HL-60 (cell line): ENCODE results near the gene APOA5.

ENCODE experiments used
- DNase-seq, 2 experiments: peaks; one replicate each; pipeline ENCODE4 v3.0.0-alpha.2; 2010 to 2020; ENCODE audit warnings: low read depth in 1 of 2, low spot score in 1 of 2
- H3K27ac ChIP-seq: fragments of 250-450 bp; sonication (Bioruptor Pico); replicated peaks from 2 replicates; pipeline ENCODE4 v1.5.1; 2020; ENCODE audit warnings: mild to moderate bottlenecking, moderate library complexity
- H3K27me3 ChIP-seq: fragments of 250-450 bp; sonication (Bioruptor Pico); 2 replicates; pipeline ENCODE4 v1.5.1; 2021; ENCODE audit warnings: mild to moderate bottlenecking, moderate library complexity; ENCODE audit not compliant: insufficient read depth, poor library complexity, severe bottlenecking
- H3K4me3 ChIP-seq: replicated peaks from 2 replicates; pipeline ENCODE4 v1.5.1; 2011; ENCODE audit warnings: mild to moderate bottlenecking, control low read depth, low read length; ENCODE audit not compliant: insufficient read depth
- GABPA ChIP-seq: IDR thresholded peaks from 2 replicates; pipeline ENCODE4 v1.6.1; 2012; ENCODE audit warnings: low read depth
- POLR2AphosphoS5 ChIP-seq: IDR thresholded peaks from 2 replicates; pipeline ENCODE4 v1.6.1; 2012; ENCODE audit warnings: low read depth
- SPI1 ChIP-seq: IDR thresholded peaks from 2 replicates; pipeline ENCODE4 v1.6.1; 2012; ENCODE audit warnings: low read depth, mild to moderate bottlenecking, borderline replicate concordance
- TF ChIP-seq, protein P1 (sequence below): IDR thresholded peaks from 2 replicates; pipeline ENCODE4 v1.6.1; 2012; ENCODE audit warnings: low read depth; ENCODE audit not compliant: insufficient replicate concordance
- TF ChIP-seq, protein P2 (sequence below): IDR thresholded peaks from one replicate; pipeline ENCODE4 v1.5.1; 2011; ENCODE audit warnings: low read length, control low read depth, inconsistent platforms; ENCODE audit not compliant: insufficient read depth

Gene APOA5

DNA sequence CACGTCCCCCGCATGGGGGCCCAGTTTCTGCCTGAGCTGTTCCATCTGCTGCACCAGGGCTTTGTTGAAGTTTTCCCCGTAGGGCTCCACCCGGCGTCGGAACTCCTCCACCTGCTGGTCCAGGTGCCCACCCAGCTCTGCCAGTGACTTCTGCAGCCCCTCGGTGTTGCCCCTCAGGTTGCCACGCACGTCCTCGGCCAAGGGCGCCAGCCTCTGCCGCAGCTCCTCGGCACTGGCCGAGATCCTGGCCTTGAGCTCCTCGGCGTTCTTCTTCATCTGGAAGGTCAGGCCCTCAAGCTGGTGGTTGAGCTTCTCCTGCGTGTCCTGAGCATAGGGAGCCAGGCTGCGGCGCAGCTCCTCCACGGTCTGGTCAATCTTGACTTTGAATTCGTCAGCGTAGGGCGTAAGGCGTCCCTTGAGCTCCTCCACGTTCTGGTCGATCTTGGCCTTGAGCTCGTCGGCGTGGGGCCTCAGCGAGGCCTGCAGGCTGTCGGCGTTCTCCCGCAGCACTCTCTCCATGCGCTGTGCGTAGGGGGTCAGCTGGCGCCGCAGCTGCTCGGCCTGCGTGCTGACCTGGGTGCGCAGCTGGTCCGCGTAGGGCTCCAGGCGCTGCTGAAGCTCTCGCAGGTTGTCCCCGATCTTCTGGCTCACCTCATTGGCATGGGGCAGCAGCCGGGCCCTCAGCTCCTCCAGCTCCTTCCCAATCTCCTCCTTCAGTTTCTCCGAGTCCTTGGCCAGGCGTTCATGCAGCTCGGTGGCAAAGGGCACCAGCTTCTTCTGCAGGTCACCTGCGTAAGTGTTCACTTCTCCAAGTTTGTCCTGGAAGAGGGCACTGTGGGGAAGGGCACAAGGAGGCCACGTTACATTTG, 29.6 kb upstream of the APOA5 start:
- Histone ChIP-seq H3K27me3 (no peaks in the 10 kb centered on the region), H3K27ac (no peak overlapping the region), H3K4me3 (no peak overlapping the region)
- DNase-seq: no peak
- TF ChIP-seq, protein P1, sequence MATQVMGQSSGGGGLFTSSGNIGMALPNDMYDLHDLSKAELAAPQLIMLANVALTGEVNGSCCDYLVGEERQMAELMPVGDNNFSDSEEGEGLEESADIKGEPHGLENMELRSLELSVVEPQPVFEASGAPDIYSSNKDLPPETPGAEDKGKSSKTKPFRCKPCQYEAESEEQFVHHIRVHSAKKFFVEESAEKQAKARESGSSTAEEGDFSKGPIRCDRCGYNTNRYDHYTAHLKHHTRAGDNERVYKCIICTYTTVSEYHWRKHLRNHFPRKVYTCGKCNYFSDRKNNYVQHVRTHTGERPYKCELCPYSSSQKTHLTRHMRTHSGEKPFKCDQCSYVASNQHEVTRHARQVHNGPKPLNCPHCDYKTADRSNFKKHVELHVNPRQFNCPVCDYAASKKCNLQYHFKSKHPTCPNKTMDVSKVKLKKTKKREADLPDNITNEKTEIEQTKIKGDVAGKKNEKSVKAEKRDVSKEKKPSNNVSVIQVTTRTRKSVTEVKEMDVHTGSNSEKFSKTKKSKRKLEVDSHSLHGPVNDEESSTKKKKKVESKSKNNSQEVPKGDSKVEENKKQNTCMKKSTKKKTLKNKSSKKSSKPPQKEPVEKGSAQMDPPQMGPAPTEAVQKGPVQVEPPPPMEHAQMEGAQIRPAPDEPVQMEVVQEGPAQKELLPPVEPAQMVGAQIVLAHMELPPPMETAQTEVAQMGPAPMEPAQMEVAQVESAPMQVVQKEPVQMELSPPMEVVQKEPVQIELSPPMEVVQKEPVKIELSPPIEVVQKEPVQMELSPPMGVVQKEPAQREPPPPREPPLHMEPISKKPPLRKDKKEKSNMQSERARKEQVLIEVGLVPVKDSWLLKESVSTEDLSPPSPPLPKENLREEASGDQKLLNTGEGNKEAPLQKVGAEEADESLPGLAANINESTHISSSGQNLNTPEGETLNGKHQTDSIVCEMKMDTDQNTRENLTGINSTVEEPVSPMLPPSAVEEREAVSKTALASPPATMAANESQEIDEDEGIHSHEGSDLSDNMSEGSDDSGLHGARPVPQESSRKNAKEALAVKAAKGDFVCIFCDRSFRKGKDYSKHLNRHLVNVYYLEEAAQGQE: no peak
- no peak for TF ChIP-seq SPI1
- TF ChIP-seq, protein P2, sequence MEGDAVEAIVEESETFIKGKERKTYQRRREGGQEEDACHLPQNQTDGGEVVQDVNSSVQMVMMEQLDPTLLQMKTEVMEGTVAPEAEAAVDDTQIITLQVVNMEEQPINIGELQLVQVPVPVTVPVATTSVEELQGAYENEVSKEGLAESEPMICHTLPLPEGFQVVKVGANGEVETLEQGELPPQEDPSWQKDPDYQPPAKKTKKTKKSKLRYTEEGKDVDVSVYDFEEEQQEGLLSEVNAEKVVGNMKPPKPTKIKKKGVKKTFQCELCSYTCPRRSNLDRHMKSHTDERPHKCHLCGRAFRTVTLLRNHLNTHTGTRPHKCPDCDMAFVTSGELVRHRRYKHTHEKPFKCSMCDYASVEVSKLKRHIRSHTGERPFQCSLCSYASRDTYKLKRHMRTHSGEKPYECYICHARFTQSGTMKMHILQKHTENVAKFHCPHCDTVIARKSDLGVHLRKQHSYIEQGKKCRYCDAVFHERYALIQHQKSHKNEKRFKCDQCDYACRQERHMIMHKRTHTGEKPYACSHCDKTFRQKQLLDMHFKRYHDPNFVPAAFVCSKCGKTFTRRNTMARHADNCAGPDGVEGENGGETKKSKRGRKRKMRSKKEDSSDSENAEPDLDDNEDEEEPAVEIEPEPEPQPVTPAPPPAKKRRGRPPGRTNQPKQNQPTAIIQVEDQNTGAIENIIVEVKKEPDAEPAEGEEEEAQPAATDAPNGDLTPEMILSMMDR: no peak
- TF ChIP-seq POLR2AphosphoS5: no peak
- TF ChIP-seq GABPA: no peak

DNA sequence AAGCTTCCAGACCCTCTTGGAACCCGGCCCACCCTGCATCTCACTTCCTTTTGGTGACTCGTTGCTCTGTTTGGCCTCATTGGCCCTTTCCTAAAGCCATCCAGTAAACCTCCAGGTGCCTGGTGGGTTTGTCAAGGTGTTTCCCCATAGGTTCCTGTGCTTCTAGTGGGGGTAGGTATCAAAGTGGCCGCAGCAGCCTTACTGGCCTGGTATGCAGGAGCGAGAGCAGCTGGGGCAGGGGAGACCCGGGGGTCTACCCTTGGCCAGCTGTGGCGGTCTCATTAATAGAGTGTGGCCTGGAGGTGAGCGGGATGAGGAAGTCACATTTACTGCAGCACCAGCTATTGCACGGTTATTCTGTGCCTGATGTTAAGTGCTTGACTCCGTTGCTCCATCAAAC, 27.4 kb upstream of the APOA5 start:
- H3K27ac ChIP-seq: no peak overlapping the region
- TF ChIP-seq, protein P2: no peak
- TF ChIP-seq, protein P1: no peak
- no peak for TF ChIP-seq SPI1
- no peak for TF ChIP-seq GABPA
- TF ChIP-seq POLR2AphosphoS5: no peak

DNA sequence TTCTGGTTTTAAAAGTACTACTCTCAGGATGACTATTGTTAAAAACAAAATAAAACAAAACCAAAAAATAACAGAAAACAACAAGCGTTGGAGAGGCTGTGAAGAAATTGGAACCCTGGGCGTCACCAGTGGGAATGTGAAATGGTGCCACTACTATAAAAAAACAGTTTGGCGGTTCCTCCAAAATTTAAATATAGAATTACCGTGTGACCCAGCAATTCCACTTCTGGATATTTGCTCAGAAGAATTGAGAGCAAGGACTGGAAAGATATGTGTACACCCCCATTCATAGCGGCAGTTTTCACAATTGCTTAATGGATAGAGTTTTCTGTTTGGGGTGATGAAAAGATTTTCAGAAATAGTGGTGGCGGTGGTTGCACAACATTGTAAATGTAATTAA, 22.8 kb upstream of the APOA5 start:
- TF ChIP-seq GABPA: no peak
- TF ChIP-seq, protein P2: no peak
- TF ChIP-seq, protein P1: no peak
- DNase-seq: no peak
- Histone ChIP-seq H3K27me3 (no peaks in the 10 kb centered on the region), H3K4me3 (no peak overlapping the region), H3K27ac (no peak overlapping the region)

More for the DNA sequence above, 27.4 kb upstream of the APOA5 start:
- Histone ChIP-seq H3K27me3 (no peaks in the 10 kb centered on the region), H3K4me3 (no peak overlapping the region)
- DNase-seq: no peak
